DMS53 treated with DMSO at 0.1 percent for 48 hours (cell line): Measurements from ENCODE around the gene SEPTIN14.
"Not testable (repeated sequence)": the region's sequence is repeated elsewhere in the genome, so short reads cannot be mapped to it uniquely, and the experiment has no call there.

Source experiments
- DNase-seq: peaks from one replicate; lab custom pipeline; 2025; ENCODE audit not compliant: unreplicated experiment; lab: John Stamatoyannopoulos, UW

The SEPTIN14 gene

GRCh38 chr7:55785444-55785843 lies 77.1 kb downstream of the SEPTIN14 start:
- not testable (repeated sequence) for DNase-seq

GRCh38 chr7:55784151-55784550 lies 78.4 kb downstream of the SEPTIN14 start:
- DNase-seq = no peak

- no peak for DNase-seq
These were observed 83.9 kb downstream of the SEPTIN14 start for GRCh38 chr7:55778631-55779030.

GRCh38 chr7:55776196-55776595 lies 86.4 kb downstream of the SEPTIN14 start:
- no peak for DNase-seq

- DNase-seq = no peak
These were observed 87.5 kb downstream of the SEPTIN14 start for GRCh38 chr7:55775051-55775420.

- no peak for DNase-seq
These were observed 88.1 kb downstream of the SEPTIN14 start for GRCh38 chr7:55774327-55775050.

GRCh38 chr7:55770778-55771177 lies 91.8 kb downstream of the SEPTIN14 start:
- DNase-seq = no peak

- not testable (repeated sequence) for DNase-seq
These were observed 109.2 kb downstream of the SEPTIN14 start for GRCh38 chr7:55753274-55753862.

- DNase-seq = not testable (repeated sequence)
These were observed 117.8 kb downstream of the SEPTIN14 start for GRCh38 chr7:55744706-55745105.
